ENCODE measurements around the gene LDB2.

GRCh38 chr4:16591272-16591826, 307.1 kb downstream of the LDB2 start:
- TF ChIP-seq CTCF (IDR thresholded peaks at IDR 0.05; ENCODE audit: low read depth, low read length, poor library complexity, severe bottlenecking) (no peak), EZH2phosphoT487 (IDR thresholded peaks at IDR 0.05; ENCODE audit: borderline replicate concordance, low read length) (no peak)
